Fibroblast of lung (primary cell): ENCODE measurements around the gene COL25A1. TPM values are rescaled to one million over a fixed set of nuclear protein-coding genes. Genes with fewer than 3 reads are reported as not detected.

Experiments used
- DNase-seq, 2 donors: peaks; one replicate each; pipeline versions ENCODE4 v3.0.0 to v3.0.0-alpha.2; 2010; ENCODE audit warnings: low read depth in 2 of 2
- H2AFZ ChIP-seq: 2 replicates; pipeline ENCODE4 v1.5.1; 2012; ENCODE audit warnings: low read length, control low read depth, inconsistent platforms
- H3K27ac ChIP-seq: 2 replicates; pipeline ENCODE4 v1.5.1; 2011; ENCODE audit warnings: low read length, control low read depth; ENCODE audit not compliant: insufficient read depth
- H3K27me3 ChIP-seq: 2 replicates; pipeline ENCODE4 v1.5.1; 2011; ENCODE audit warnings: mild to moderate bottlenecking, low read length; ENCODE audit not compliant: control insufficient read depth, insufficient read depth
- H3K36me3 ChIP-seq: 2 replicates; pipeline ENCODE4 v1.5.1; 2011; ENCODE audit warnings: low read length; ENCODE audit not compliant: control insufficient read depth, insufficient read depth
- H3K4me1 ChIP-seq: 2 replicates; pipeline ENCODE4 v1.5.1; 2011; ENCODE audit warnings: low read length; ENCODE audit not compliant: control insufficient read depth, insufficient read depth; ENCODE audit errors: extremely low read depth
- H3K4me2 ChIP-seq: 2 replicates; pipeline ENCODE4 v1.5.1; 2011; ENCODE audit warnings: low read length, control low read depth; ENCODE audit not compliant: insufficient read depth; ENCODE audit errors: extremely low read depth
- H3K4me3 ChIP-seq, 4 experiments: fragments of 200-600 bp in 1 of 4; sonication (generic) in 1 of 4; replicated peaks in 1 of 4; 2 replicates each; pipeline ENCODE4 v1.5.1; 2011 to 2016; ENCODE audit warnings: low read length in 4 of 4, low read depth in 3 of 4, mild to moderate bottlenecking in 3 of 4, control low read depth in 2 of 4, inconsistent platforms in 1 of 4, mixed read lengths in 1 of 4; ENCODE audit not compliant: insufficient read depth in 1 of 4; ENCODE audit errors: control extremely low read depth in 1 of 4
- H3K79me2 ChIP-seq: 2 replicates; pipeline ENCODE4 v1.5.1; 2012; ENCODE audit warnings: mild to moderate bottlenecking, low read length, inconsistent platforms; ENCODE audit not compliant: control insufficient read depth, insufficient read depth
- H3K9ac ChIP-seq: 2 replicates; pipeline ENCODE4 v1.5.1; 2011; ENCODE audit warnings: mild to moderate bottlenecking, low read length, control low read depth; ENCODE audit not compliant: insufficient read depth
- H3K9me3 ChIP-seq: 2 replicates; pipeline ENCODE4 v1.5.1; 2012; ENCODE audit warnings: low read depth, low read length; ENCODE audit not compliant: control insufficient read depth, insufficient read depth
- H4K20me1 ChIP-seq: 2 replicates; pipeline ENCODE4 v1.5.1; 2011; ENCODE audit warnings: low read length; ENCODE audit not compliant: control insufficient read depth, insufficient read depth; ENCODE audit errors: extremely low read depth
- CTCF ChIP-seq, 2 donors: IDR thresholded peaks in 1 of 2; conservative IDR thresholded peaks in 1 of 2; 1 replicate in 1 of 2; 2 replicates in 1 of 2; pipeline ENCODE4 v1.5.1; 2011 to 2012; ENCODE audit warnings: low read length in 2 of 2, control low read depth in 1 of 2, inconsistent platforms in 1 of 2, low read depth in 1 of 2, mild to moderate bottlenecking in 1 of 2
- EZH2 ChIP-seq: IDR thresholded peaks from 2 replicates; pipeline ENCODE4 v1.5.1; 2012; ENCODE audit warnings: low read length, control low read depth, mild to moderate bottlenecking; ENCODE audit errors: missing control alignments
- polyA plus RNA-seq, 2 donors: library from polyadenylated mRNA; depleted of rRNA in 1 of 2; stranded (reverse) in 1 of 2; unstranded in 1 of 2; fragments of >200 nt; gene quantifications; 2 replicates each; pipeline ENCODE4 v1.2.1, GENCODE V29; 2011 to 2012; ENCODE audit warnings: missing spikeins in 1 of 2
- total RNA-seq: library from RNA; depleted of rRNA; stranded (reverse); fragments of >200 nt; gene quantifications from 2 replicates; pipeline ENCODE4 v1.2.1, GENCODE V29; 2014

The COL25A1 gene
- total and polyA plus RNA-seq, 2 donors (not counting 1 experiment from before 2014, with no cell fraction given), result under 0.01 to 0.01 TPM

- no peak overlapping the region for H3K9ac ChIP-seq
- no peak overlapping the region for H3K4me3 ChIP-seq
- H2AFZ ChIP-seq, result no peak overlapping the region
- no peaks in the 10 kb centered on the region for H3K79me2 ChIP-seq
- no peak for TF ChIP-seq CTCF (conservative IDR thresholded peaks at IDR 0.05 in 1 of 2, IDR thresholded peaks at IDR 0.05 in 1 of 2; ENCODE audit: low read depth in 1 of 2, low read length in 2 of 2)
- no peak for TF ChIP-seq EZH2
- no peaks in the 10 kb centered on the region for H3K4me1 ChIP-seq
- H3K4me2 ChIP-seq, result no peak overlapping the region
- no peak for DNase-seq
- no peaks in the 10 kb centered on the region for H3K27me3 ChIP-seq
- no peaks in the 10 kb centered on the region for H3K9me3 ChIP-seq
- no peaks in the 10 kb centered on the region for H4K20me1 ChIP-seq
- H3K27ac ChIP-seq, result no peak overlapping the region
- H3K36me3 ChIP-seq, result no peaks in the 10 kb centered on the region
These were observed 168.2 kb downstream of the COL25A1 start for GRCh38 chr4:109134268-109134667.

- Histone ChIP-seq H3K9me3 (no peaks in the 10 kb centered on the region), H2AFZ (no peak overlapping the region), H3K4me3 (no peak overlapping the region), H3K27ac (no peak overlapping the region), H3K4me2 (no peak overlapping the region), H3K9ac (no peak overlapping the region), H3K79me2 (no peaks in the 10 kb centered on the region), H3K27me3 (no peaks in the 10 kb centered on the region), H3K36me3 (no peaks in the 10 kb centered on the region), H3K4me1 (no peaks in the 10 kb centered on the region), H4K20me1 (no peaks in the 10 kb centered on the region)
- TF ChIP-seq EZH2 (no peak), CTCF (conservative IDR thresholded peaks at IDR 0.05 in 1 of 2, IDR thresholded peaks at IDR 0.05 in 1 of 2; ENCODE audit: low read depth in 1 of 2, low read length in 2 of 2) (no peak)
- DNase-seq, result no peak
These were observed 170.9 kb downstream of the COL25A1 start for GRCh38 chr4:109131559-109131958.

GRCh38 chr4:109128589-109128988, 173.9 kb downstream of the COL25A1 start:
- TF ChIP-seq CTCF (conservative IDR thresholded peaks at IDR 0.05 in 1 of 2, IDR thresholded peaks at IDR 0.05 in 1 of 2; ENCODE audit: low read depth in 1 of 2, low read length in 2 of 2) (no peak), EZH2 (no peak)
- H4K20me1 ChIP-seq, result no peaks in the 10 kb centered on the region
- H3K4me3 ChIP-seq, result no peak overlapping the region
- no peaks in the 10 kb centered on the region for H3K36me3 ChIP-seq
- no peaks in the 10 kb centered on the region for H3K27me3 ChIP-seq
- DNase-seq, result no peak
- no peak overlapping the region for H3K4me2 ChIP-seq
- H3K9me3 ChIP-seq, result no peaks in the 10 kb centered on the region
- H3K9ac ChIP-seq, result no peak overlapping the region
- H2AFZ ChIP-seq, result no peak overlapping the region
- no peaks in the 10 kb centered on the region for H3K4me1 ChIP-seq
- H3K79me2 ChIP-seq, result no peaks in the 10 kb centered on the region
- H3K27ac ChIP-seq, result no peak overlapping the region
